GM12878 (cell line): ENCODE data around the gene SYCE3. TPM values are rescaled to one million over a fixed set of nuclear protein-coding genes. Genes with fewer than 3 reads are reported as not detected.

Source experiments
- ATF2 ChIP-seq: IDR thresholded peaks from 2 replicates; pipeline ENCODE4 v1.6.1; 2012; ENCODE audit warnings: low read length, inconsistent platforms
- ATF3 ChIP-seq: IDR thresholded peaks from 2 replicates; pipeline ENCODE4 v1.6.1; 2011; ENCODE audit warnings: low read depth, mild to moderate bottlenecking, low read length, moderate library complexity, borderline replicate concordance; ENCODE audit errors: extremely low read depth
- CEBPZ ChIP-seq: fragments of 150-350 bp; IDR thresholded peaks from 2 replicates; pipeline ENCODE4 v1.6.1; 2016; ENCODE audit warnings: low read depth, low read length
- CUX1 ChIP-seq: IDR thresholded peaks from 2 replicates; pipeline ENCODE4 v1.6.1; 2012; ENCODE audit warnings: improper control_type of control experiment, low read depth, low read length; ENCODE audit not compliant: insufficient replicate concordance
- DPF2 ChIP-seq: fragments of 450-650 bp; IDR thresholded peaks from 2 replicates; pipeline ENCODE4 v1.6.1; 2017; ENCODE audit warnings: mild to moderate bottlenecking
- ELK1 ChIP-seq: IDR thresholded peaks from 2 replicates; pipeline ENCODE4 v1.6.1; 2012; ENCODE audit warnings: low read depth, low read length, improper control_type of control experiment
- KLF5 ChIP-seq: fragments of 450-650 bp; IDR thresholded peaks from 2 replicates; pipeline ENCODE4 v1.6.1; 2014; ENCODE audit warnings: mild to moderate bottlenecking; ENCODE audit not compliant: partially characterized antibody
- MAX ChIP-seq: IDR thresholded peaks from 2 replicates; pipeline ENCODE4 v1.6.1; 2012; ENCODE audit warnings: low read depth, low read length, improper control_type of control experiment
- MXI1 ChIP-seq: fragments of 150-350 bp; IDR thresholded peaks from 2 replicates; pipeline ENCODE4 v1.6.1; 2011; ENCODE audit warnings: low read depth, mild to moderate bottlenecking, inconsistent platforms, low read length, improper control_type of control experiment
- SMARCA5 ChIP-seq: fragments of 450-650 bp; IDR thresholded peaks from 2 replicates; pipeline ENCODE4 v1.6.1; 2017; ENCODE audit warnings: mild to moderate bottlenecking
- USF2 ChIP-seq: IDR thresholded peaks from 2 replicates; pipeline ENCODE4 v1.6.1; 2011; ENCODE audit warnings: low read depth, low read length, improper control_type of control experiment, borderline replicate concordance
- WRNIP1 ChIP-seq: IDR thresholded peaks from 2 replicates; pipeline ENCODE4 v1.6.1; 2011; ENCODE audit warnings: low read depth, low read length, improper control_type of control experiment, borderline replicate concordance
- polyA plus RNA-seq, 11 experiments: library from polyadenylated mRNA; depleted of rRNA in 4 of 11; unstranded in 6 of 11; stranded (reverse) in 5 of 11; fragments of >200 nt; fragmentation: Nextera tagmentation in 4 of 11; fragmentation: Illumina TruSeq in 1 of 11; extraction: Ambion mirVana in 4 of 11; extraction: Trizol in 1 of 11; gene quantifications; 1 replicate in 1 of 11; 2 replicates in 10 of 11; pipeline versions ENCODE4 v1.2.1 to v1.2.3, GENCODE V29; 2011 to 2016; ENCODE audit warnings: inconsistent platforms in 2 of 11, missing spikeins in 2 of 11, low read depth in 1 of 11
- total RNA-seq, 4 experiments: library from RNA; depleted of rRNA in 3 of 4; stranded (reverse); fragments of >200 nt in 3 of 4; fragmentation: Illumina TruSeq in 1 of 4; extraction: Trizol in 1 of 4; gene quantifications; 2 replicates each; pipeline versions ENCODE4 v1.2.1 to v1.2.3, GENCODE V29; 2013 to 2021

The SYCE3 gene
- total and polyA plus RNA-seq, 10 of the 15 experiments (the other 5 are each of a cell fraction or from before 2014, with no cell fraction given): 0.38 to 0.91 (median 0.76) TPM; not detected in 4

- TF ChIP-seq CEBPZ (no peak), ATF3 (no peak), MXI1 (no peak), KLF5 (no peak), MAX (no peak), ATF2 (no peak), SMARCA5 (no peak), USF2 (no peak), CUX1 (no peak), DPF2 (no peak), WRNIP1 (no peak), ELK1 (no peak)
Observed at GRCh38 chr22:50508897-50509296, 53.8 kb downstream of the SYCE3 start (continued).
